ENCODE results near the gene HABP4.

HABP4 gene, protein sequence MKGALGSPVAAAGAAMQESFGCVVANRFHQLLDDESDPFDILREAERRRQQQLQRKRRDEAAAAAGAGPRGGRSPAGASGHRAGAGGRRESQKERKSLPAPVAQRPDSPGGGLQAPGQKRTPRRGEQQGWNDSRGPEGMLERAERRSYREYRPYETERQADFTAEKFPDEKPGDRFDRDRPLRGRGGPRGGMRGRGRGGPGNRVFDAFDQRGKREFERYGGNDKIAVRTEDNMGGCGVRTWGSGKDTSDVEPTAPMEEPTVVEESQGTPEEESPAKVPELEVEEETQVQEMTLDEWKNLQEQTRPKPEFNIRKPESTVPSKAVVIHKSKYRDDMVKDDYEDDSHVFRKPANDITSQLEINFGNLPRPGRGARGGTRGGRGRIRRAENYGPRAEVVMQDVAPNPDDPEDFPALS

DNA sequence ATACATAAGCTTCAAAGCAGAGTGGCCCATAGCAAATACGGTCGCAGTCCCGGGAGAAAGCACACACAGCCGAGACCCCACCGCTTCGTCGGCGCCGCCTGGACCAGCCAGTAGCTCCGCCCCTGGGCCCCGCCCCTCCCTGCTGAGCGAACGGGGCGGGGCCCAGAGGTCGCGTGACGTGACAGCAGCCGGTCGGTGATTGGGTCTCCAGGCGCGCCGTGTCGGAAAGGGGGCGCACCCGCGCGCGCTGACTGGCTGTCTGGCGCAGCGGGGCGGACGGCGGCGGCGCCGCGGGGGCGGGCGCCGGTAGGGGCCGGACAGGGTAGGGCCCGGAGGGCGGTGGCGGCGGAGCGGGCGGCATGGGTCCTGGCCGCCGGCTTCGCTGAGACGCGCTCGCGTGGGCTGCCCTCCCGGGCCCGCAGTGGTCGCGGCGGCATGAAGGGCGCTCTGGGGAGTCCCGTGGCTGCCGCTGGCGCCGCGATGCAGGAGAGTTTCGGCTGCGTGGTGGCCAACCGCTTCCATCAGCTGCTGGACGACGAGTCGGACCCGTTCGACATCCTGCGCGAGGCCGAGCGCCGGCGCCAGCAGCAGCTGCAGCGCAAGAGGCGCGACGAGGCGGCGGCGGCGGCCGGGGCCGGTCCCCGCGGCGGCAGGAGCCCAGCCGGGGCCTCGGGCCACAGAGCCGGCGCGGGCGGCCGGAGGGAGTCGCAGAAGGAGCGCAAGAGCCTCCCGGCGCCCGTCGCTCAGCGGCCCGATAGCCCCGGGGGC, at the start of gene HABP4:
TSS of gene HABP4 (plus strand) at position 325 of the 768 bp plus-strand sequence. CDS start at position 436, 111 bp downstream.
- DNase-seq: peak; percentile 82 to 96 (median 88)

DNA sequence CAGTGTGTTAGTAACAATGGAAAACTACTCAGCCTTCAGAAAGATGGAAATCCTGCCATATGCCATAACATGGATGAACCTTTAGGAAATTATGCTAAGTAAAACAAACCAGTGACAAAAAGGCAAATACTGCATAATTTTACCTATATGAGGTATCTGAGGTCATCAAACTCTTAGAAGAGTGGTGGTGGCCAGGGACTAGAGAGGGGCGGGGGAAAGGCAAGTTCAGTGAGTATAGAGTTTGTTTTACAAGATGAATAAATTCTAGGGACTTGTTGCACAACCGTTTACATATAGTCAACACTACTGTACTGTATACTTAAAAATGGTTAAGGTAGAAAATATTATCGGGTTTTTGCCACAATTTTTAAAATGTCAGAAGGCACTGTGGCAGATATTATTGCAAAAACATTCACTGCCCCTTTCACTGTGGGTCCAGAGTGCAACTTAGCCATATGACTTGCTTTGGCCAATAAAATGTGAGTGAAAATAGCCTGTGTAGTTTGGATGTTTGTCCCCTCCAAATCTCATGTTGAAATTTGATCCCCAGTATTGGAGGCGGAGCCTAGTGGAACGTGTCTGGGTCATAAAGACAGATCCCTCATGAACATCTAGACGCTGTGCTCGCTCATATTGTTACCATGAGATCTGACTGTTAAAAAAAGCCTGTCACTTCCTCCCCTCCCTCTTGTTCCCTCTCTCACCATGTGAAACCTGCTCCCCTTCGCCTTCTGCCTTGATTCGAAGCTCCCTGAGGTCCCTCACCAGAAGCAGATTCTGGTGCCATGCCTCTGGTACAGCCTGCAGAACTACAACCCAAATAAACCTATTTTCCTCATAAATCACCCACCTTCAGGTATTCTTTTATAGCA, 41.3 kb upstream of the HABP4 start:
- no peak for DNase-seq

DNA sequence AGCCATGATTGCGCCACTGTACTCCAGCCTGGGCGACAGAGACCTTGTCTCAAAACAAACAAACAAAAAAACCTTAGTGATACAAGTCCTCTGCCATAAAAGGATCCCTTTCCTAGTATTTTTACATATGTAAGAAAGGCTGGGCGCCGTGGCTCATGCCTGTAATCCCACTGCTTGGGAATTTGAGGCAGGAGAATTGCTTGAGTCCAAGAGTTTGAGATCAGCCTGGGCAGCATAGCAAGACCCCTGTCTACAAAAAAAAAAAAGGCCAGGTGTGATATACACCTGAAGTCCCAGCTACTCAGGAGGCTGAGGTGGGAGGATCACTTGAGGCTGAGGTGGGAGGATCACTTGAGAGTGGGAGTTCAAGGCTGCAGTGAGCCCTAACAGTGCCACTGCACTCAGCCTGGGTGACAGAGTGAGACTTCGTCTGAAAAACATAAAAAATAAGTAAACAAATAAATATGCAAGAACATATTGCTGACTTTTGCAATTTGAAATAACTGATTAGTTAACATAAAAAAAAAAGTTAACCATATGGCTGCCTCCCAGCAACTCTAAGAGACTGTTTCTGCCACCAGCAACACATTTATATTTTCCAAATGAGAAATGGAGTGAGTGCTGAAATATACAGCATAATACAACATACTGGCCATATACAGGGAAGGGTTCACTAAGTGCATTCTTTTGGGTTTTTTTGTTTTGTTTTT, 38.7 kb upstream of the HABP4 start:
- no peak for DNase-seq

DNA sequence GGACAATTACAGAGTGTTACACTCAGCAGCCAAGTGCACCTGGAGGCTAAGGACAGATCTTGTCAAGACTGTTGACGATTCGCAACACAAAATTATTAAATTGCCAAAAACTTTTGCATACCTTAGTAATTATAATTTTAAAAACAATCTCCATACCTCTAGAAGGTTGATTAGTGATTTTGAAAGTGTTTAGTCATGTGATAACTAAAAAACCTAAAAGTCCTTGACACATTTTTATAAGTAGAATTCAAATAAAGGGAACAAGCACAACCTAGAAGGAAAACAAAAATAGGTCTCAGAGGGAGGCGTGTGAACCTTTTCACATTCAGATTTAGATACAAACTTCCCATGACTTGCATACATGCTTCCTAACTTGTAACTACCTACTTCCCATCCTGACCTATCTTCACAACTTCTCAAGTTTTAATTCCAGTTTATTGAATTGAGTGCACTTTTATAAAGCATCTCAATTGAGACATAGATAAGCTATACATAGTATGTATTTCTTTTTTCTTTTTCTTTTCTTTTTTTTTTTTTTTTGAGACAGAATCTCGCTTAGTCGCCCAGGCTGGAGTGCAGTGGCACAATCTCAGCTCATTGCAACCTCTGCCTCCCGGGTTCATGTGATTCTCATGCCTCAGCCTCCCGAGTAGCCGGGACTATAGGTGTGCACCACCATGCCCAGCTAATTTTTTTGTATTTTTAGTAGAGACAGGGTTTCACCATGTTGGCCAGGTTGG, 37.6 kb upstream of the HABP4 start:
- no peak for DNase-seq

DNA sequence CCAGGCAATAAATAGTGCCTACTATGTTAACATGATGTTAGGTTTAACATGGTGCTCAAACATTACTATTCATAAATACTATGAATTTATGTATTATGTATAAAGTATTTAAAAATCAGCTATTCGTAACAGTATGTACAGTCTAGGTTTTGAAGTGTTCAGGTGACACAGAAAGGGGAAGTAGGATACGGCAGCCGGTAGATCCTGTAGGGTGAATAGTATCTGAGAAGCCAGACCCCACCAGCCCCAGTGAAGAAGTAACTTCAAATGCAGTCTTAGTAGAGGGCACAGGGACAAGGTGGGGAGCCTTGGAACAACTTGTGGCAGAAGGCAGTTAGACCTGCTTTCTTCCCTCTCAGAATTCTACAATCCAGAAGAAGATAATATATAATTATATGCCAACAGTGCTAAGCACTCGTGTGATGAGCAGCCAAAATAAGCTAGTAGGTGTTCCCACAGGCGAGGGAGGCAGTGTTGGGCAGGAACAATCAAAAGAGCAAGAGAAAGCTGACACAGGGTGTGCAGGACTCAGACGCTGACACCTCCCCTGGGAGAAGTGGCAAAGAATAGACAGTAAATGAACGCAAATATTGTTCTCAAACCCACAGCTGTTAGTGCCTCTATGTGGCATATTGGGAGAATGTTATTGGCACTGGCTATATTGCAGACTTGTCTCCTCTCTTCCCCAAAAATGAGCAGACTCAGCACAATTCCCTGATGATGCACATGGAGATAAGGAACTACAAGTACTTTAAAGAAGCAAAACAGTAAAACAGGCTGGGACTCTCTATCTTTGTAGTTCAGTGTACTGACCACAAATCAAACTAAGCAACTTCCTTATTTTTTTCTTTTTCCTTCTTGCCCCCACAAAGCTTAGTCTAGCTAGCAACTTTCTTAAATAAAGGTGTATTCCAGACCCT, 36.4 kb upstream of the HABP4 start:
- no peak for DNase-seq

DNA sequence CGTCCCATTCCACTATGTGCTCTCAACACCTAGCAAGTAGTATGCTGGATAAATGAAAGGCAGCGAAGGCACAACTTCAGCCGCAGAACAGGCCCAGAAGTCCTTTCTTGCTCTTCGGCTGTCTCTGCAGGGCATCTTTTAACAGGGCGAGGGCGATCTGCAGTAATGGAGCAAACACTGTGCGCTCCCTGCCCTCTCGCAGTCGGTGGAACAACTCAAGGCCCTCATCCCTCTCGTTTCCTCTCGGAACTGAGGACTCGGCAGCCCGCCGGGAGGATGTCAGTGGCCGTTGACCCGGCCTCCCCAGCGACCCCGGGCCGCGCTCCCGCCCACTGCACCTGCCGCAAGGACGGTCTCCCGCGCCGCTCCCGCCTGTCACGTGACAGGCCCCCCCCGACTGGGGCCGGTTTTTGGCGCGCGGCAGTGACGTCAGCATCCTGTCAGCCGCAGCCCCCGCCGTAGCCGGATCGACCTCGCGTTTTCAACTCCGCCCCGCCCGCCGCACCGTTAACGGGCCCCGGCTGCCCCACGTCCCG, 32.9 kb upstream of the HABP4 start:
- peak; percentile 79 to 88 (median 84) for DNase-seq

DNA sequence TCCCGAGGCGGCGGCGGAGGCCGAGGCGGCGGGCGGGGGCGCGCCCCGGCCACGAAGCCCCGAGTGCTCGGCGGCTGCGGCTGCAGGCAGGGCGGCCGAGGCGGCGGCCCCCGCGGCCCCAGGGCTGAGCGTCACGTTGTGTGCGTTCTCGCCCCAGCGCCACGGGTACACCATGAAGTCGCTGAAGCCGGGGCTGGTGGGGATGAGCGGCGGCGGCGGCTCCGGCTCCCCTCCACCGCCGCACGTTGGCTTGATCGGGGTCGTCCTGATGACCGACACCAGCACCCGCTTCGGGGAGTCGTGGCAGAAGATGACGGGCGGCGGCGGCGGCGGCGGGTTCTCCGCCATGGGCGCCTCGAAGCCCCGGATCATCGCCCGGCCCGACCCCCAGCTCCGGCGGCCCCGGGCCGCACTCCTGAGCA, 32.3 kb upstream of the HABP4 start:
- DNase-seq: peak in 3 of 4 experiments; percentile 33 to 42 (median 37)

DNA sequence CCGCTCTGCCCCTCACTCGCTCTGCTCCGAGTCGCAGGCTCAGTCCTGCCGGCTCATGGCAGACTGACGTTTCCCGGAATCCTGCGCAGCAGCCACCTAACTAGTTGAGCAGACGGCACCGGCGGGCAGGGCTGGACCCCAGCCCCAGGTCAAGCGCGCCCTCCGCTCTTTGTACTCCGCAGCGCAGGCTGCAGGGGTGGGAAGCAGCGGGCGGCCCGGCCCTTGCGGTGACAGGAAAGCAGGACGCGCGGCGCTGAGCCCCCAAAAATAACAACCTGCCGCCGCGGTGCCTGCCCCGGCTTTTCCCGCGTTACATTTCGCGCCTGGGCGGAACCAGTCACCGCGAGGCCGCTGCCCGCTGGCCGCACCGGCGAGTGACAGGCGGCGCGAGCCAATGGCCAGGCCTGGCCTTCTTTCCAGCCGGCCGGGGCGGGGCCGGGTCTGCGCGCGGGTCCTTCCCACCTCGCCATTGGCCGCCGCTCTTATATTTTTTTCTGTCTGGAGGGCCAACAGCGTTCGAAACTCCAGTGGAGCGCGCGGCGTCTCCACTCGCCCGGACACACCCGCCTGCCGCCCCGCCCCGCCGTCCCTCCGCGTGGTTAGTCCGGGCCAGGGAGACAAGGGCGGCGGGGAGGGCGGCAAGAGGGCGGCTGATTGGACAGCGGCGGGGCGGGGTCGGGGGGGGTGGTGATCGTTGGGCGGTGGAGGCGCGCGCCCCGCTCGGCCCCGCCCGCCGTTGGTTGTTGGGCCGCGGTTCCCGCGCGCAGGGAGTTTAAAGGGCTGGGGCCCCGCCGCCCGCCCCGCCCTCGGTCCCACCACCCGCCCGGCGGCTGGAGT, 31.7 kb upstream of the HABP4 start, which contains the start of gene ZNF367:
TSS of gene ZNF367 (minus strand) at position 288 of the 837 bp plus-strand sequence. CDS start 338 bp downstream, outside the sequence.
- peak; percentile 76 to 95 (median 86) for DNase-seq

DNA sequence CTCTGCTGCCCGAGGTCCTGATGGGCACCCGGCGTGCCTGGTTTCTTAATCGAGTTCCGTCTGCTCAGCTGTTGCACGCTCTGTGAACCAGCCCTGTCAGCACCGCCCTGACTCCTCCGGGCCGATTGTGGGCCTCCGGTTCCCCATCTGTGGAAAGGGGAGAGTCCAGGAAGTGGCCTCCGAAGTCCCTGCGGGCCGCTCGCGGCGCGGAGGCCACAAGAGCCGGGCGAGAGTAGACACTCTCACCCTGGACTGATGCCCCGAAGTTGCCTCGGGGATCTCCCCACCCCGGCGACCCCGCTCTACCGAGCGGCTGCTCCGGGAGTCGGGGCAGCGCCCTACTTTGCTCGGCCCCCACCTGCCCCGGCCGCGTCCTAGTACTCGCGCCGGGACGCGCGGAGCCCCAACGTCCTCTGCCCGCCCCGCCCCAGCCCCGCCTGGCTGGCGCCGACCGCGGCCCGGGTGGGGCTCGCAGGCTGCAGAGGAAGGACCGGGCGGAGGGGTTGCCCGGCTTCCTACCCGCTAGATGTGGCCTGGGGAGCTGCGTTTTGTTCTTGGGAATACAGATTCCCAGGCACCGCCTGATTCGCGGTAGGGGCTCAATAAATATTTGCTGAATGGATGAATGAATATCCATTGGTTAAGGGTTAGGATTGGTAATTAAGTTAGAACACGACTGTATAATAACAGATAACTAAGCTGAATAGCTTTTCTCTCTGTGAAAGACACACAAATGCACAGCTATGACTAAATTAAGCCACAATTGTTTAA, 30.9 kb upstream of the HABP4 start:
- DNase-seq: no peak

DNA sequence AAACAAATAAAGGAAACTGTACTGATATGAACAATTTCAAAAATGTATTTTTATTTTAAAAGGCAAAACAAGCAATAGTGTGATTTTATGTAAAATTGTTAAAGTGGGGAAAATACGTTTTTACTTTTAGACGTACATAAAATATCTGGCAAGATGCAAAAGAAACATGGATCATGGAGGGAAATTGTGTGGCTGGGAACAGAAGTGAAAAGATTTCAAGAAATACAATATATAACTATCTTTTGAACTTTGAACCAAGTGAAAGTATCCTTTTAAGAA, 30.3 kb upstream of the HABP4 start:
- no peak for DNase-seq

DNA sequence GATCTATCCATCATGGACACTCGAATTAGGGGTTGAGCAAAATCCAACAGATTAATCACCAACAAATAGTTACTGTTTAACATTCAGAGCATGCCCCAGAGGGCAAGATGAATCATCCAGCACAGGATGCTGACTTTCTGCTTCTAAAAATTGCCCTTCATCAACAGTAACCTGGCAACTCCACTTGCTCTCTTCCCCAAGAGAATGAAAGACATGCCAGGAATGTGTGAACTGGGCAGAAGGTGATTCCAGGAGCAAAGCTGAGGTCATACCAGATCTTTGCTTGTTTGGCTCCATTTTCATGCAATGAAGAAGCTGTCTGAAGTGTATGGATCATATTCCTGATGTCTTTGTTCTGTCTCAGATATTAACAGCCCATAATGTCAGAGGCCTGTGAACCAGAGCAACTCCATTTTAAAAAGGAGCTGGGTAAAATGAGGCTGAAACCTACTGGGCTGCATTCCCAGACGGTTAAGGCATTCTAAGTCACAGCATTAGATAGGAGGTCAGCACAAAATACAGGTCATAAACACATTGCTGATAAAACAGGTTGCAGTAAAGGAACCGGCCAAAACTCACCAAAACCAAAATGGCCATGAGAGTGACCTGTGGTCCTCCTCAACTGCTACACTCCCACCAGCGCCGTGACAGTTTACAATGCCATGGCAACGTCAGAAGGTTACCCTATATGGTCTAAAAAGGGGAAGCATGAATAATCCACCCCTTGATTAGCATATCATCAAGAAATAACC, 29.3 kb upstream of the HABP4 start:
- no peak for DNase-seq

DNA sequence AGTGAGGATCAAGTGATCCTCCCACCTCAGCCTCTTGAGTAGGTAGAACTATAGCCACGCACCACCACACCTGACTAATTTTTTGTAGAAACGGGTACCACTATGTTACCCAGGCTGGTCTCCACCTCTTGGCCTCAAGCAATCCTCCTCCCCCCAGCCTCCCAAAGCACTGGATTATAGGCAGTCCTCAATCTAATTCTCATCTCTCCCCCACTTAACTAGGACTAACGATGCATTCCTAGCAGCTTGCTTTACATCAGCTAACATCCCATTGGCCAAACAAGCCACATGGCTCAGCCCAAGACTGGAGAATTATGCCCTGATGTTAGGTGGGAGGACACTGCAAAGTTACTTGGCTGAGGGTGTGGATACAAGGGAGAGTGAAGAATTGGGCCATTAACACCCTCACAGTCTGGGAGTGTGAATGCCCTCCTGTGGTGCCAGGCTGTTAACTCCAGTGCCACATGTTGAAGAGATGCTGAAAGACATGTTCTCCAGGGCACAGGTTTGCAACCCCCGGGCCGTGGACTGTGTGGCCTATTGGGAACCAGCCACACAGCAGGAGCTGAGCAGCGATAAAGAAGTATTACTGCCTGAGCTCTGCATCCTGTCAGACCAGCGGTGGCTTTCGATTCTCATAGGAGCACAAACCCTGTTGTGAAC, 26.5 kb upstream of the HABP4 start:
- no peak for DNase-seq

DNA sequence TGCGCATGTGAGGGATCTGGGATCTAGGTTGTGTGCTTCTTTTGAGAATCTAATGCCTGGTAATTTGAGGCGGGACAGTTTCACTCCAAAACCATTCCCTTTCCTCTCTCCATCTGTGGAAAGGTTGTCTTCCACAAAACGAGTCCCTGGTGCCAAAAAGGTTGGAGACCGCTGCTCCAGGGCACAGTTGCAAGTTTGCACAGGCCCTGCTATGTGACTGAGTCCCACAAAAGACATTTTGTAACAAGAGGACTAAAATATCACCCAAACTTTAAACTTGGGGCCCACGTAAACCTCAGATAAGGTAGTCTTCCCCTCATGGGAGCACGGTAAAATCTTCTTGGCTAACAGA, 26.0 kb upstream of the HABP4 start:
- DNase-seq: no peak

DNA sequence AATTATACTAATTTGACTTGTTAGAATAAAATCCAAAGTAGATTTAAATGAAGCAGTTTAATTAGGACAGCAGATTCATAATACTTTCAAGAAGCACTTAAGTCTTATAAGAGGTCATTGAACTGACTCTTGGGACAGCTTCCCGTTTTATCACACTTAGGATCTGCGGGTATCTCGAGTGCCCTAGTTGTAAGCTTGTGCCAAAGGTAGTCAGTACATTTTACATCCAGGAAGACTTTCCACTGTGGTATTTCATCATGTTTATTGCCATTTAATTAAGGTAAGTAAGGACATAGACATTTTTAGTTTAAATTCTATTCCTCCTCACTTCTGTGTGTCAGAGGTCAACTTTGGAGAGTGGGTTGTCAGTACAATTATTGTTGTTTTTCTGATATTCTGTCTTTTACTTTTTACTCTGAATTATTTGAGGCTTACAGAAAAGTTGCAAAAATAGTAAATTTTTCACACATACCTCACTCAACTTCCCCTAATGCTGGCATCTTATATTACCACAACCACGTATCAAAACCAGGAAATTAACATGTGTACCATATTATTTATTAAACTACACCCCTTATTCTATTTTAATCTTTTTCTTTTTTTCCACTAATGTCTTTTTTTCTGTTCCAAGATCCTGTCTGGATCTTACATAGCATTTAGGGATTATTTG, 24.3 kb upstream of the HABP4 start:
- DNase-seq: no peak

DNA sequence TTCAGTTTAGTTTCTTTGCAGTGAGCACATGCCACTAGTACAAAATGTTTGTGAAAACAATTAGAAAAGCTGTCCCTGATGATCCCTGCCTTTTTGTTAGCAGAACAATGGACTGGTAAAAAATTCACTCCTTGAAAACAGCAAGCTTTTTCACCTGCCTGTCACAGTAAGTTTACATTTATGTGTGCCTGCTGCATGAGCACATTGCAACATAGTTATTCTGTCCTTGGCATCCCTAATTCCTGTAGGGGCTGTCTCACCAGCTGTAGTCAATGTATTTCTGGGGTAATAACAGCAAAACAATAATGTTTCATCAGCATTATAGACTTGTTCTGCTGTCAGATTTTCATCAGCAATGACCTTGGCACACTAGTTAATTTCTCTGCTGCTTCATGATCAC, 20.2 kb upstream of the HABP4 start:
- DNase-seq: no peak

DNA sequence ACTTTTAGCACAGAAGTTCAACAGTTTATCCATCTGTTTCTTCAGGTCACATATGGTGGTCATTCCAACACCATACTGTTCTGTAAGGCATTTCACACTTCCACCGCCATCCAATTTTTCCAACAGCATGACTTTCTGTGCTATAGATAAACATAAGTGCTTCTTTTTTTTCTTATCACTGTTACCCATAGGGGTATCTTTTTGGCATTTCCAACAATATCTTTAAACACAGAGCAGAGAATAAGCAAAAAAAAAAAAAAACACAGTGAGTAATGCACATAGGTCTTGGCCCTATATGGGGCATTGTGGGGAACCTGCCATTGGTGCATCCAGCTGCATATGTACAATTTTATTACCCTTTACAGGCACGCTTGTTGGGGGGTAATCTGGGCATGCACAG, 19.6 kb upstream of the HABP4 start:
- DNase-seq: no peak

DNA sequence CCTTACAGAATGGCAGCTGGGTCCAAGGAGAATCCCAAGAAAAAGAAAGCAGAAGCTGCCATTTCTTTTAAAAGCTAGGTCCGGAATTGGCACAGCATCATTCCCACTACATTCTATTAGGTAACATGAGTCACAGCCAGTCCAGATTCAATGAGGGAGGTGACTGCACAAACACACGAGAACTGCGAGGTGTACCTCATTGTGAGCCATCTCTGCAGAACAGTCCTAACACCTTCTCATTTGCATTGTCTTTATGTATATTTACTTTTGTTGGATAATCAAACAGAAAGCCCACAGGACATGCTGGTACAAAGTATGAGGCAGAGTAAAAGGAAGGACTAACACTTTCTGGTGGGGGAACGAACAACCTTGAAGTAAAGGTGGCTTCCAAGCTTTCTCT, 14.6 kb upstream of the HABP4 start:
- DNase-seq: no peak
